Middle frontal gyrus (tissue), 1 donor: Measurements from ENCODE around the gene ANKRD13A.
A peak's percentile ranks its signal among the peaks of the same experiment; 100 is the strongest.
"Not testable (repeated sequence)": the region's sequence is repeated elsewhere in the genome, so short reads cannot be mapped to it uniquely, and the experiment has no call there.

Experiments
- DNase-seq: peaks from one replicate; pipeline ENCODE4 v3.0.0-alpha.2; 2015; ENCODE audit warnings: low spot score; ENCODE audit errors: extremely low spot score

Gene ANKRD13A

DNA sequence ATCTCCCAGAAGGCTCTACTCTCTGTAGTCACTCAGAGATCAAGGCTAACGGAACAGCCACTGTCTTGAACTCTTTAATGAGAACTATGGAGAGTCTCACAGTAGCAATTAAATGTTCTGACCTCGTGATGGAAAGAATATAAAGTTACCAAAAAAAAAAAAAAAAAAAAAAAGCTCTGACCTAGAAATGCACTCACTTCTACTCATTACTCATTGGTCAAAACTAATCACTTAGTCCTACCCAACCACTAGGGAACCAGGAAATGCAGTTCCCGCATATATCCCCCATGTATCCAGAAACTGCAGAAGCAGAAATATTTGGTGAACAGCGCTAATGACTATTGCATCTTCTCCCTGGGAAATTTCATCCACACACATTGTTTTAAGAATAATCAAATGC is 78.6 kb downstream of the ANKRD13A start:
- no peak for DNase-seq

- peak; percentile 81 for DNase-seq
Observed at GRCh38 chr12:110079477-110080400, 80.5 kb downstream of the ANKRD13A start.

DNA sequence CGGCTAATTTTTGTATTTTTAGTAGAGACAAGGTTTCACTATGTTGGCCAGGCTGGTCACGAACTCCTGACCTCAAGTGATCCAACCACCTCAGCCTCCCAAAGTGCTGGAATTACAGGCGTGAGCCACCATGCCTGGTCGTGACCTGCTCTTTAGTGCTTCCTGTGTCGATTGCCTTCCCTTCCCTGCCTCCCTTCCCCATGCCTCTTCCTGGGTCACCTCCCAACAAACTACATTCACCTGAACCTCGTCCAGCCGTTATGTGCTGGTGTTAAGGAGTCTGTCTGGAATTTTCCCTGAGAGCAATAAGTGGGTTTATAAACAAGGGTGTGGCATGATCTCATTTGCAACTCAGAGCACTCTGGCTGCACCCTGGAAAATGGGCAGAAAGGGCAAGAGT is 81.2 kb downstream of the ANKRD13A start:
- no peak for DNase-seq

GRCh38 chr12:110084314-110085015 is 85.2 kb downstream of the ANKRD13A start:
- DNase-seq = no peak

GRCh38 chr12:110088216-110088615 is 89.0 kb downstream of the ANKRD13A start:
- DNase-seq = not testable (repeated sequence)

- no peak for DNase-seq
Observed at GRCh38 chr12:110088936-110089335, 89.7 kb downstream of the ANKRD13A start.
